ENCODE results near the gene SIRT2.

DNA sequence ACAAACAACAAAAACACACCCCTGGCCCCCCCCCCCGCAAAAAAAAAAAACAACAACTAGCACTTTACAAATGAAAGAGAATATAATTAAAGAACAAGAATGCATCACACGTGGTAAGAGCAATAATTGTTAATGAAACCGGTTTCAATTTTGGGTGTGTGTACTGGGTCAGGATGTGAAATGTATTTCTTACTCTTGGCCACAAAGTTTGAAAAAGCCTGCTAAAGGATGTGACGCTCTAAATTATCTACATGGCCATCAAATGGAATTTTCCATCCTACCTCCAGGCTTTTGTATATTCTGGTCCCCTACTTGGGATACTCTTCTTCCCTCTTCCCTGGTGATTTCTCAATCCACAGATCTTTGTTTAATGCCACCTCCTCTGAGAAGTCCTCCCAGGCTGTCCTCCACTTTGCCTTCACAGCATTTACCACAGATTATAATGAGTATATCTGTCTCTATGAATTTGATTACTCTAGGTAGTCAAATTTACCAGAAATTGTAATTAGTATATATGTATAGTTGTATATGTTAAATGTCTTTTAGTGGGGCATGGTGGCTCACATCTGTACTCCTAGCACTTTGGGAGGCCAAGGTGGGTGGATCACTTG, 29.1 kb upstream of the SIRT2 start:
- TF ChIP-seq, protein P1, sequence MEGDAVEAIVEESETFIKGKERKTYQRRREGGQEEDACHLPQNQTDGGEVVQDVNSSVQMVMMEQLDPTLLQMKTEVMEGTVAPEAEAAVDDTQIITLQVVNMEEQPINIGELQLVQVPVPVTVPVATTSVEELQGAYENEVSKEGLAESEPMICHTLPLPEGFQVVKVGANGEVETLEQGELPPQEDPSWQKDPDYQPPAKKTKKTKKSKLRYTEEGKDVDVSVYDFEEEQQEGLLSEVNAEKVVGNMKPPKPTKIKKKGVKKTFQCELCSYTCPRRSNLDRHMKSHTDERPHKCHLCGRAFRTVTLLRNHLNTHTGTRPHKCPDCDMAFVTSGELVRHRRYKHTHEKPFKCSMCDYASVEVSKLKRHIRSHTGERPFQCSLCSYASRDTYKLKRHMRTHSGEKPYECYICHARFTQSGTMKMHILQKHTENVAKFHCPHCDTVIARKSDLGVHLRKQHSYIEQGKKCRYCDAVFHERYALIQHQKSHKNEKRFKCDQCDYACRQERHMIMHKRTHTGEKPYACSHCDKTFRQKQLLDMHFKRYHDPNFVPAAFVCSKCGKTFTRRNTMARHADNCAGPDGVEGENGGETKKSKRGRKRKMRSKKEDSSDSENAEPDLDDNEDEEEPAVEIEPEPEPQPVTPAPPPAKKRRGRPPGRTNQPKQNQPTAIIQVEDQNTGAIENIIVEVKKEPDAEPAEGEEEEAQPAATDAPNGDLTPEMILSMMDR (IDR thresholded peaks at IDR 0.05) = no peak
- TF ChIP-seq POLR2A (IDR thresholded peaks at IDR 0.05) = no peak
